H1 (cell line): ENCODE data around the gene RPGRIP1. TPM values are rescaled to one million over a fixed set of nuclear protein-coding genes. Genes with fewer than 3 reads are reported as not detected.

Source experiments
- ATF3 ChIP-seq: IDR thresholded peaks from 2 replicates; pipeline ENCODE4 v1.6.1; 2011; ENCODE audit warnings: low read depth, mild to moderate bottlenecking, low read length; ENCODE audit not compliant: insufficient read depth
- CTCF ChIP-seq, 3 experiments: IDR thresholded peaks; 1 replicate in 2 of 3; 2 replicates in 1 of 3; pipeline versions ENCODE4 v1.5.1 to v1.6.1; 2011; ENCODE audit warnings: low read length in 3 of 3, mild to moderate bottlenecking in 3 of 3, inconsistent platforms in 2 of 3, low read depth in 1 of 3, moderate library complexity in 1 of 3; ENCODE audit not compliant: insufficient read depth in 1 of 3; ENCODE audit errors: control extremely low read depth in 1 of 3
- HDAC2 ChIP-seq, 2 experiments: fragments of 300-600 bp in 1 of 2; sonication (generic) in 1 of 2; IDR thresholded peaks; 2 replicates each; pipeline ENCODE4 v1.6.1; 2011 to 2012; ENCODE audit warnings: low read depth in 2 of 2, low read length in 2 of 2, mild to moderate bottlenecking in 2 of 2, moderate library complexity in 2 of 2, borderline replicate concordance in 1 of 2, inconsistent platforms in 1 of 2
- JUN ChIP-seq: IDR thresholded peaks from 2 replicates; pipeline ENCODE4 v1.6.1; 2011; ENCODE audit warnings: low read depth, mild to moderate bottlenecking, improper control_type of control experiment, low read length
- POLR2A ChIP-seq, 2 experiments: IDR thresholded peaks; 1 replicate in 1 of 2; 2 replicates in 1 of 2; pipeline ENCODE4 v1.6.1; 2011; ENCODE audit warnings: low read depth in 2 of 2, low read length in 2 of 2, mild to moderate bottlenecking in 2 of 2; ENCODE audit errors: control extremely low read depth in 1 of 2
- RNF2 ChIP-seq: fragments of 200-900, 300-1000 bp; sonication (generic); IDR thresholded peaks from 2 replicates; pipeline ENCODE4 v1.7.1; 2016; ENCODE audit warnings: borderline replicate concordance, low read depth, mild to moderate bottlenecking, antibody characterized with exemption, low read length; ENCODE audit not compliant: poor library complexity, severe bottlenecking; ENCODE audit errors: missing control alignments
- polyA plus RNA-seq, 7 experiments: library from polyadenylated mRNA; depleted of rRNA in 3 of 7; stranded (reverse) in 5 of 7; unstranded in 2 of 7; fragments of >200 nt in 5 of 7; fragments of 200-250 nt in 2 of 7; gene quantifications; 1 replicate in 5 of 7; 2 replicates in 1 of 7; 4 replicates in 1 of 7; pipeline versions ENCODE4 v1.2.1 to v1.2.3, GENCODE V29; 2011 to 2013; ENCODE audit warnings: missing spikeins in 2 of 7, mixed read lengths in 2 of 7
- total RNA-seq: library from RNA; stranded (reverse); fragmentation: NEBNext Ultra II Directional; extraction: Animal tissue kit (Norgen Biotek cat#: 25700); gene quantifications from 2 replicates; pipeline ENCODE4 v1.2.1, GENCODE V29; 2021

The RPGRIP1 gene
- total and polyA plus RNA-seq, 2 of the 8 experiments (the other 6 are each of a cell fraction or from before 2014, with no cell fraction given) = 0.36 to 0.65 TPM

- TF ChIP-seq CTCF (IDR thresholded peaks at IDR 0.05; ENCODE audit: control extremely low read depth in 1 of 3, insufficient read depth in 1 of 3, low read depth in 1 of 3, low read length in 3 of 3) = no peak
- TF ChIP-seq JUN = no peak
- no peak for TF ChIP-seq HDAC2 (IDR thresholded peaks at IDR 0.05; ENCODE audit: borderline replicate concordance in 1 of 2, low read depth in 2 of 2, low read length in 2 of 2)
- no peak for TF ChIP-seq RNF2
- no peak for TF ChIP-seq POLR2A (IDR thresholded peaks at IDR 0.05; ENCODE audit: control extremely low read depth in 1 of 2, low read depth in 2 of 2, low read length in 2 of 2)
- TF ChIP-seq ATF3 = no peak
- TF ChIP-seq, all 59 proteins: peak for 0
These were observed 42.8 kb downstream of the RPGRIP1 start (continued) for GRCh38 chr14:21322716-21323115.
